Right ventricle myocardium inferior (tissue), 1 donor: ENCODE data around the gene RFPL1. TPM values are rescaled to one million over a fixed set of nuclear protein-coding genes. Genes with fewer than 3 reads are reported as not detected.

ENCODE experiments used
- total RNA-seq: library from RNA; stranded (reverse); fragmentation: NEBNext Ultra II Directional; extraction: Animal tissue kit (Norgen Biotek cat#: 25700); gene quantifications from one replicate; pipeline ENCODE4 v1.2.1, GENCODE V29; 2021
- donor health status: DM: no; HTN: yes; CAD: no; lungs with severe emphysema.

The RFPL1 gene
- total RNA-seq, 1 donor from 2014 or later = not detected

Other genes starting within 250 kb of the RFPL1 start
- 0.43 TPM for gene EMID1, start 232.7 kb upstream of the RFPL1 start, total RNA-seq
- gene RHBDD3, start 170.6 kb upstream of the RFPL1 start, total RNA-seq = 11.6 TPM
- 112 TPM for gene EWSR1, start 170.3 kb upstream of the RFPL1 start, total RNA-seq
- gene GAS2L1, start 131.9 kb upstream of the RFPL1 start, total RNA-seq = 24.3 TPM
- gene RASL10A, start 122.9 kb upstream of the RFPL1 start, total RNA-seq = 1.1 TPM
- gene AP1B1, start 50.0 kb upstream of the RFPL1 start, total RNA-seq = 29.2 TPM
- gene NEFH, start 41.6 kb downstream of the RFPL1 start, total RNA-seq = 0.27 TPM
- 46.5 TPM for gene THOC5, start 115.2 kb downstream of the RFPL1 start, total RNA-seq
- gene NIPSNAP1, start 142.5 kb downstream of the RFPL1 start, total RNA-seq = 15.1 TPM
- gene NF2, start 165.1 kb downstream of the RFPL1 start, total RNA-seq = 49.0 TPM